Mesenteric fat pad (tissue), 1 donor: Measurements from ENCODE around the gene PCDHGC3. TPM values are rescaled to one million over a fixed set of nuclear protein-coding genes. Genes with fewer than 3 reads are reported as not detected.

ENCODE experiments used
- DNase-seq: peaks from one replicate; pipeline ENCODE4 v3.0.0-alpha.2; 2020; ENCODE audit warnings: low spot score
- total RNA-seq: library from RNA; stranded (reverse); fragmentation: NEBNext Ultra II Directional; extraction: Animal tissue kit (Norgen Biotek cat#: 25700); gene quantifications from one replicate; pipeline ENCODE4 v1.2.1, GENCODE V29; 2021
- donor health status: DM: yes; HTN: yes; CAD: no.

Gene PCDHGC3
- total RNA-seq, 1 donor from 2014 or later = 46.8 TPM

DNA sequence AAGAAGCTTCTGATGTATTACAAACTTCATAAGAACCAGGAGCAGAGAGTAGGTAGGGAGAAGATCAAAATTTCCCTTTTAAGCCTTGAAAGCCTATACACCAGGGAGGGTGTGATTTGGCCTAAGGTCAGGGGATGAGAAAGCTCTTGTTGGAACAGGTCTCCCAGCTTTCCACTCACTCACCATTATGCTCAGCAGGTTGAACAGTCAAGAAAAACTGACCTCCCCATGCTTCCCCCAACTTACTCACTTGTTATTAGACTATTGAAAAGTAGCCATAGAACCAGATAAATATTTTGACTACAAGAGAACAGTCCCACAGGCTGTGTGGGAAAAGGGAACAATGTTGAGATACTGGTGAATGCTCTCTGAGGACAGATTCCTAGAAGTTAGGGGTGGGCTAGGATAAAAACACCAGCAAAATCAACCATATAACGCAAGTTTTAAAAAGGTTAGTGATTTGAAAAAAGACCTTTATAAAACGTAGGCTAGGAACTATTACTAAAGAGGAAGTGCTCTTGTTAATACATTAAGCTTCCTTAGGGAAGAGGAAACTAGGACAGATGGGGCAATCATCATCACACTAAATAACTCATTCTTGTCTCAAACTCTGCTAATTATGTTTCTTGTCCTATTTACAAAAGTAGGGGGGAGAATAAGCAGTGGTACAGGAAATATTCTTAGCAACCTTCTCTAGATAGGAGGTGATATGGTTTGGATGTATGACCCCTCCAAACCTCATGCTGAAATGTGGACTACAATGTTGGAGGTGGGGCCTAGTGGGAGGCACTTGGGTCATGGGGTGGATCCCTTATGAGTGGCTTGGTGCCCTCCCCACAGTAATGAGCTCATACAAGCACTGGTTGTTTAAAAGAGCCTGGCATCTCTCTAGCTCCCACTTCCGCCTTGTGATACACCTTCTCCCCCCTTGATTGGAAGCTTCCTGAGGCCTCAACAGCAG, 44.1 kb downstream of the PCDHGC3 start:
- DNase-seq = peak; percentile 14

DNA sequence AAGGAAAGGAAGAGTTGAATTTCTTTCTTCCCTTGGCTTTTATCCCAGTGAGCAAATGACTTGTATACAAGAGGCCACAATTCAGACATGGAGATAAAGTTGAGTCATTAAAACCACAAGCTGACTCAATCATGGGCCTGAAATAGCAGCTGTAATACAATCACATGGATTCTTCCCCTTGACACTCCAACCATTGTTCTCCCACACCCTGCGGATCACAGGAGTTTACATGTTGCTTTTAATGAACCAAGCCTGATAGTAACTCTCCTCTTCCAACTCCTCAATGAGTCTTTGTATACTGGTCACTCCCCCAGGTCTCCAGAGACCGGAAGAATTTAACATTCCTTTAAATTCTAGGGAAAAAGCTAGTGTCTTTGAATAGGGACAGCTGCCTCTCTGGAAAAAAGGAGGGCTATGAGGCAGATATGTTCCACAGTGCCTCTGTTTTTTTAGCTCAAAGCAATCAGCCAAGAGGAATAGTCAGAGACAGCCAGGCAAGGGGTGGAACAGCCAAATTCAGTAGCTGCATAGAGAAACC, 45.5 kb downstream of the PCDHGC3 start:
- no peak for DNase-seq

DNA sequence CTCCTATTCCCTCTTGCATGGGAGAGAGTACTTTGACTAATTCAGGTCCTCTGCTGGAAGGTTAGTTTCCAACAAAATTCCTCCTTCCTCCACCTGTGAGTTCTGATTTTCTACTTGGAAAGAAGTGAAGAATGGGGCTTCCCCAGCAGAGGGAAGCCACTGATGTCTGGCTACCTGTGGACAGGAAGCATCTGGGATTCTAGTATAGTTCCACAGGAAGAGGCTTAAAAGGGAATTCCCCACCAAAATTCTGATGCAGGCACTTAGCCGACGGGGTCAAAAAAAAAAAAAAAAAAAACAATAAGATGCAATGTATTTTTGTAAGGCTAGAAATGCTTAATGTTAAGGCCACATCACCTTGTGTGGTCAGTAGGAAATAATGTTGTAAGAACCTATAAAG, 46.5 kb downstream of the PCDHGC3 start:
- DNase-seq = no peak

DNA sequence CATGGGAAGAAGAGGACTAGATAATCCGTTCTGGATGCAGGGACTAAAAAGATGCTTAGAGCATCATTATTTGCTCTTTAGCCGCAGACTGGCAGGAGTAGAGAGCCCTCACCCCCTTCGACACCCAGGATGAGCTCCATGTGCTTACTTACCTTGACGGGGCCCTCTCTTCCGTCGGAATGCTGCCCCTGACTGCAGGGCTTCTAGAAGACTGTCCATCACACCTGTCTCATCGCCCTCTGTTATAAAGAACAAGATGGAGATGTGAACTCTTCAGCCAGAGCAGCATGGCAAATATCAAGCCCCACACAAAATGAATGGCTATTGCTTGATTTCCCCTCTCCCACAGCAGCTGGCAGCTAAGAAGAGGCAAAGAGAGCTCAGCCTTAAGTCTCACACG, 48.2 kb downstream of the PCDHGC3 start:
- no peak for DNase-seq

DNA sequence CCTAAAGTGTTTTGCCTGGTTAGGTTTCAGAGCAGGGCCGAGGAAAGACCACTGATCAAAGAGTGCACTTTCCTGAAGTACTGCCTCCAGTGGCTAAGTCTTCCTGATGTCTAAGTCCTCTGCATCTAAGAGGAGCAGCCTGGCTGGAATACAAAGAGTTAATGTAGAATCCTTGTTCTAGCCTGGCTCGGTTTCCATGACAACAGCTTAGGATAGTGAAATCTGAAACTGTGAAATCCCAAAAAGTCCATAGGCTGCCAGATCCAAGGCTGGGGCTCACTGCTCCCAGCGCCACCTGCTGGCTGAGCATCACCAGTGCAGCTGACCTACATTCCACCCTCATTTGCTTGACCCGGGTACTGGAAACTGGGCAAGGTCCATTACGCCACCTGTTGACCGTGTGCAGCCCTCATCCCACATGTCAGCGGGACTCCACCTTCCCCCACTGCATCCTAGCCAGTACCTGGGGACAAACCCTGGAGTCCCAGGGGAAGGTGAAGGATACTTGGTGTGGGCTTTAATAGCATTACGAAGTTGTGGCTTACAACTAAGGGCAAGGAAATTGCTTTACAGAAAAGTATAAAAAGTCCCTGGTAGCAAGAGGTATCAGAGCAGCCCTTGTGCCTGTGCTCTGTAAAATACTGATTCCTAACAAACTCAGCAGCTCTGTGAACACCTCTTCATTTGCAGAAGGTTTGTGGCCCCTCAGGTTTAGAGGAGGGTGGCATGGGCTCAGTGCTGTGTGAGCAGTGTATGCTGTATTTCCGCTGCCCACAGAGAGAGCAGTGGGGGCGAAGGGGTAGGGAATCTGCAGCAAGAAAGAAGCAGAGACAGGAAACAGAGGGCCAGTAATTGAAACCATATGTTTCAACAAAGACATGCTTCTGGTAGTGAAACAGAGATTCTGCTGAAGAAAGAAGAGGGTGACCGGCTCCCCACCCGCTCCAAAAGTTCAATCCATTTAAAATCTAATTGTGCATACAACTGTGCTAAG, 49.1 kb downstream of the PCDHGC3 start:
- DNase-seq = no peak

DNA sequence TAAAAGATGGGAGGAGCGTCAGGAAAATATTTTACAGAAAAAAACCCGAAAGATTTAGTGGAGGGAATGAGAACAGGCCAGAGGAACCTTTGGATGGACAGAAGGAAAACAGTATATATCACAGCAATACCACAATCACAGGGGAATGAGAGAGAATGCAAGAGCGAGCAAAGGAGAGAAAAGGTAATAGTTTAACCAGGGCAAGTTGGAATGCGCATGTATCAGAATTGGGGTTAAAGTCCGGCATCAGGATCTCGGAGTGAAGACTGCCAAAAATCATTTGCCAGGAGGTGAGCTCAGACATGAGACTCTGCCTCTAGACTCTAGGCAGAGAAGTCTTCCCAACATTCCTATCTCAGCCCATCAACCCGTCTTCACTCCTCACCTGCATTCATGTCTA, 49.9 kb downstream of the PCDHGC3 start:
- DNase-seq = no peak

DNA sequence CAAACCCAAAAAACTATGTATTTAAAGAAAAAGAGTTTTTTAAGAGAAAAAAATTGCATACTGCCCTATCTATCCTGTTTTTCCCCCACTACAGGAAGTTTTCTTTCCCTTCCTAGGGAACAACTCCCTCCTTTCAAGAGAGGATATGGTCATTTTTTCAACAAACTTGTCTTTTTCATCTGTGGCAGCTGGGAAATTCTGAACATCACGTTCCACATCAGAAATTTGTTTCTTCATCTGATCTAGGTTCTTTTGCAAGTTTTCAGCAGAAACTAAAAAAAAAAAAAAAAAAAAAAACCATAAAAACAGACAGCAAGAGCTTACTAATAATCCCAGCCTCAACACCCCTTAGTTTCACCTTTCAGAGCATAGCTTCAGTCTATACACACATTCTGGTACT, 51.7 kb downstream of the PCDHGC3 start:
- no peak for DNase-seq

Other genes starting within 250 kb of the PCDHGC3 start
- gene PCDHB15, start 230.6 kb upstream of the PCDHGC3 start, total RNA-seq = 3.4 TPM
- 0.61 TPM for gene SLC25A2, start 171.9 kb upstream of the PCDHGC3 start, total RNA-seq
- 53.9 TPM for gene TAF7, start 155.2 kb upstream of the PCDHGC3 start, total RNA-seq
- 0.48 TPM for gene PCDHGA1, start 145.5 kb upstream of the PCDHGC3 start, total RNA-seq
- gene PCDHGA2, start 137.2 kb upstream of the PCDHGC3 start, total RNA-seq = 3.7 TPM
- 2.2 TPM for gene PCDHGA3, start 132.1 kb upstream of the PCDHGC3 start, total RNA-seq
- gene PCDHGB1, start 125.9 kb upstream of the PCDHGC3 start, total RNA-seq = 1.3 TPM
- 4.7 TPM for gene PCDHGA4, start 120.9 kb upstream of the PCDHGC3 start, total RNA-seq
- gene PCDHGB2, start 116.0 kb upstream of the PCDHGC3 start, total RNA-seq = 3.1 TPM
- gene PCDHGA5, start 111.8 kb upstream of the PCDHGC3 start, total RNA-seq = 2.7 TPM
- gene PCDHGB3, start 105.7 kb upstream of the PCDHGC3 start, total RNA-seq = 2.7 TPM
- 3.1 TPM for gene PCDHGA6, start 102.1 kb upstream of the PCDHGC3 start, total RNA-seq
- gene PCDHGA7, start 93.2 kb upstream of the PCDHGC3 start, total RNA-seq = 1.9 TPM
- 3.2 TPM for gene PCDHGB4, start 88.3 kb upstream of the PCDHGC3 start, total RNA-seq
- gene PCDHGA8, start 83.3 kb upstream of the PCDHGC3 start, total RNA-seq = 0.87 TPM
- 5.9 TPM for gene PCDHGB5, start 78.0 kb upstream of the PCDHGC3 start, total RNA-seq
- 3.9 TPM for gene PCDHGA9, start 73.2 kb upstream of the PCDHGC3 start, total RNA-seq
- 5.3 TPM for gene PCDHGB6, start 67.9 kb upstream of the PCDHGC3 start, total RNA-seq
- gene PCDHGA10, start 63.0 kb upstream of the PCDHGC3 start, total RNA-seq = 4.2 TPM
- 8.1 TPM for gene PCDHGB7, start 58.3 kb upstream of the PCDHGC3 start, total RNA-seq
- 3.1 TPM for gene PCDHGA11, start 54.9 kb upstream of the PCDHGC3 start, total RNA-seq
- 4.6 TPM for gene PCDHGA12, start 45.5 kb upstream of the PCDHGC3 start, total RNA-seq
- gene PCDHGC4, start 9.1 kb downstream of the PCDHGC3 start, total RNA-seq = 1.7 TPM
- 1.1 TPM for gene PCDHGC5, start 13.1 kb downstream of the PCDHGC3 start, total RNA-seq
- 49.5 TPM for gene DIAPH1, start 143.0 kb downstream of the PCDHGC3 start, total RNA-seq
- gene HDAC3, start 160.9 kb downstream of the PCDHGC3 start, total RNA-seq = 39.3 TPM
- gene RELL2, start 161.0 kb downstream of the PCDHGC3 start, total RNA-seq = 1.5 TPM
- gene FCHSD1, start 175.5 kb downstream of the PCDHGC3 start, total RNA-seq = 11.5 TPM
- gene ARAP3, start 206.3 kb downstream of the PCDHGC3 start, total RNA-seq = 24.2 TPM